A549 (cell line): ENCODE results near the gene ATP2C2. TPM values are rescaled to one million over a fixed set of nuclear protein-coding genes. Genes with fewer than 3 reads are reported as not detected.
"Not testable (repeated sequence)": the region's sequence is repeated elsewhere in the genome, so short reads cannot be mapped to it uniquely, and the experiment has no call there.

Source experiments
- ATAC-seq, 2 experiments: fragments of 200-7000 bp in 1 of 2; fragments of >200 bp in 1 of 2; cut with Nextera tagmentation in 1 of 2; cut with Tn5 transposase in 1 of 2; 3 replicates each; pipeline versions ENCODE4 v1.8.0 to v1.9.1; 2018 to 2020; ENCODE audit warnings: mild to moderate bottlenecking in 1 of 2, moderate library complexity in 1 of 2
- CTCF ChIA-PET: fragments of 300-600 bp; sonication (Branson Sonifier 250); formaldehyde crosslinking; extraction: SDS; loops from one replicate; lab custom pipeline; 2021; ENCODE audit warnings: antibody characterized with exemption, inconsistent platforms; lab: Yijun Ruan, JAX
- POLR2A ChIA-PET: fragments of 350-600 bp; formaldehyde crosslinking; extraction: SDS; loops from one replicate; lab custom pipeline; 2021; ENCODE audit warnings: antibody characterized with exemption, inconsistent platforms; lab: Yijun Ruan, JAX
- DNase-seq, 2 experiments: peaks; one replicate each; pipeline versions ENCODE4 v3.0.0 to v3.0.0-alpha.2; 2011 to 2016; ENCODE audit warnings: low read depth in 1 of 2, low spot score in 1 of 2
- FAIRE-seq: peaks from 2 replicates; lab custom pipeline; 2011; peaks lifted over from hg19 to GRCh38; lab: Jason Lieb, UNC
- H3K27ac ChIP-seq, 2 experiments: fragments of >200 bp; sonication (Bioruptor Twin); formaldehyde crosslinking; 3 replicates each; pipeline ENCODE4 v1.5.1; 2016 to 2017
- H3K4me1 ChIP-seq: fragments of >200 bp; sonication (Bioruptor Twin); formaldehyde crosslinking; 3 replicates; pipeline ENCODE4 v1.6.1; 2016
- H3K4me2 ChIP-seq: fragments of >200 bp; sonication (Bioruptor Twin); formaldehyde crosslinking; 3 replicates; pipeline ENCODE4 v1.6.1; 2016
- H3K4me3 ChIP-seq: fragments of >200 bp; sonication (Bioruptor Twin); formaldehyde crosslinking; 3 replicates; pipeline ENCODE4 v1.5.1; 2016
- H3K9me3 ChIP-seq: fragments of >200 bp; sonication (Bioruptor Twin); formaldehyde crosslinking; 3 replicates; pipeline ENCODE4 v1.6.1; 2016
- ATOH8 ChIP-seq: fragments of 250-450 bp; sonication (Bioruptor Pico); IDR thresholded peaks from 2 replicates; pipeline ENCODE4 v1.5.0; 2020; ENCODE audit warnings: low read depth, mild to moderate bottlenecking, moderate library complexity
- BHLHE40 ChIP-seq: IDR thresholded peaks from 2 replicates; pipeline ENCODE4 v1.6.1; 2012; ENCODE audit warnings: low read depth, low read length, inconsistent platforms
- CHD4 ChIP-seq: fragments of 200-600 bp; sonication (generic); IDR thresholded peaks from 2 replicates; pipeline ENCODE4 v1.6.1; 2016; ENCODE audit warnings: antibody characterized with exemption, mild to moderate bottlenecking, borderline replicate concordance
- CTCF ChIP-seq: fragments of >200 bp; sonication (Bioruptor Twin); formaldehyde crosslinking; IDR thresholded peaks from 3 replicates; pipeline ENCODE4 v1.5.1; 2016
- EP300 ChIP-seq, 2 experiments: fragments of >200 bp; sonication (Bioruptor Twin); formaldehyde crosslinking; IDR thresholded peaks; 2 replicates in 1 of 2; 3 replicates in 1 of 2; pipeline ENCODE4 v1.6.1; 2016 to 2017
- GATA3 ChIP-seq: IDR thresholded peaks from 2 replicates; pipeline ENCODE4 v1.6.1; 2012; ENCODE audit warnings: borderline replicate concordance
- HEYL ChIP-seq: fragments of 250-450 bp; sonication (Bioruptor Pico); IDR thresholded peaks from 2 replicates; pipeline ENCODE4 v1.8.0; 2021; ENCODE audit warnings: mild to moderate bottlenecking, moderate library complexity
- HOXB5 ChIP-seq: fragments of 250-450 bp; sonication (Bioruptor Pico); IDR thresholded peaks from 2 replicates; pipeline ENCODE4 v1.5.0; 2020; ENCODE audit warnings: mild to moderate bottlenecking, moderate library complexity
- JUN ChIP-seq, 2 experiments: fragments of >200 bp; sonication (Bioruptor Twin); formaldehyde crosslinking; IDR thresholded peaks; 2 replicates in 1 of 2; 3 replicates in 1 of 2; pipeline ENCODE4 v1.6.1; 2016 to 2017
- JUNB ChIP-seq: fragments of >200 bp; sonication (Bioruptor Twin); formaldehyde crosslinking; IDR thresholded peaks from 2 replicates; pipeline ENCODE4 v1.6.1; 2016
- KDM1A ChIP-seq: fragments of 200-600 bp; sonication (generic); IDR thresholded peaks from 2 replicates; pipeline ENCODE4 v1.6.1; 2016; ENCODE audit warnings: low read depth, mild to moderate bottlenecking
- NFE2L2 ChIP-seq: fragments of 150-350 bp; conservative IDR thresholded peaks from 2 replicates; pipeline ENCODE4 v1.6.1; 2014; ENCODE audit warnings: low read length
- RAD21 ChIP-seq, 2 experiments: fragments of >200 bp in 1 of 2; sonication (Bioruptor Twin) in 1 of 2; formaldehyde crosslinking in 1 of 2; IDR thresholded peaks in 1 of 2; conservative IDR thresholded peaks in 1 of 2; 2 replicates in 1 of 2; 3 replicates in 1 of 2; pipeline ENCODE4 v1.6.1; 2012 to 2018; ENCODE audit warnings: inconsistent platforms in 1 of 2
- RARB ChIP-seq: fragments of 250-450 bp; sonication (Bioruptor Pico); IDR thresholded peaks from 2 replicates; pipeline ENCODE4 v1.8.0; 2021; ENCODE audit warnings: mild to moderate bottlenecking, moderate library complexity
- RNF2 ChIP-seq: fragments of 200-600 bp; sonication (generic); IDR thresholded peaks from 2 replicates; pipeline ENCODE4 v1.6.1; 2016; ENCODE audit warnings: low read depth, mild to moderate bottlenecking, antibody characterized with exemption, moderate library complexity, borderline replicate concordance
- SREBF2 ChIP-seq: fragments of 450-650 bp; IDR thresholded peaks from 2 replicates; pipeline ENCODE4 v1.6.1; 2014; ENCODE audit warnings: mild to moderate bottlenecking, moderate library complexity
- TP53 ChIP-seq: fragments of 250-450 bp; sonication (Bioruptor Pico); IDR thresholded peaks from 2 replicates; pipeline ENCODE4 v1.5.0; 2021; ENCODE audit warnings: mild to moderate bottlenecking, moderate library complexity
- USF2 ChIP-seq: fragments of 450-650 bp; IDR thresholded peaks from 2 replicates; pipeline ENCODE4 v1.6.1; 2014; ENCODE audit warnings: antibody characterized with exemption
- WGBS: methylation state at CpG from one replicate; pipeline ENCODE4 v1.1.6; 2017; ENCODE audit errors: missing lambda C conversion rate; 5-methylcytosine and 5-hydroxymethylcytosine counted together
- polyA plus RNA-seq, 4 experiments: library from polyadenylated mRNA; depleted of rRNA in 3 of 4; stranded (reverse); fragments of >200 nt; fragmentation: RNase III in 1 of 4; extraction: RNeasy Plus Mini Kit Qiagen cat#74134 plus additional on column Dnase treatment in 1 of 4; gene quantifications; 2 replicates in 3 of 4; 3 replicates in 1 of 4; pipeline ENCODE4 v1.2.3, GENCODE V29; 2011 to 2017
- TF ChIP-seq, protein P1 (sequence below): fragments of >200 bp; sonication (Bioruptor Twin); formaldehyde crosslinking; IDR thresholded peaks from 3 replicates; pipeline ENCODE4 v1.6.1; 2016
- TF ChIP-seq, protein P2 (sequence below): IDR thresholded peaks from 2 replicates; pipeline ENCODE4 v1.6.1; 2012

The ATP2C2 gene
- polyA plus RNA-seq, 2 of the 4 experiments (the other 2 are of a cell fraction) = 0.14 to 0.17 TPM

GRCh38 chr16:84332975-84333684 lies 35.2 kb upstream of the ATP2C2 start (continued):
- TF ChIP-seq, protein P1, sequence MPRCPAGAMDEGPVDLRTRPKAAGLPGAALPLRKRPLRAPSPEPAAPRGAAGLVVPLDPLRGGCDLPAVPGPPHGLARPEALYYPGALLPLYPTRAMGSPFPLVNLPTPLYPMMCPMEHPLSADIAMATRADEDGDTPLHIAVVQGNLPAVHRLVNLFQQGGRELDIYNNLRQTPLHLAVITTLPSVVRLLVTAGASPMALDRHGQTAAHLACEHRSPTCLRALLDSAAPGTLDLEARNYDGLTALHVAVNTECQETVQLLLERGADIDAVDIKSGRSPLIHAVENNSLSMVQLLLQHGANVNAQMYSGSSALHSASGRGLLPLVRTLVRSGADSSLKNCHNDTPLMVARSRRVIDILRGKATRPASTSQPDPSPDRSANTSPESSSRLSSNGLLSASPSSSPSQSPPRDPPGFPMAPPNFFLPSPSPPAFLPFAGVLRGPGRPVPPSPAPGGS = no peak
- TF ChIP-seq EP300 (IDR thresholded peaks at IDR 0.05) (no peak), BHLHE40 (no peak), RAD21 (conservative IDR thresholded peaks at IDR 0.05 in 1 of 2, IDR thresholded peaks at IDR 0.05 in 1 of 2) (no peak)

DNA sequence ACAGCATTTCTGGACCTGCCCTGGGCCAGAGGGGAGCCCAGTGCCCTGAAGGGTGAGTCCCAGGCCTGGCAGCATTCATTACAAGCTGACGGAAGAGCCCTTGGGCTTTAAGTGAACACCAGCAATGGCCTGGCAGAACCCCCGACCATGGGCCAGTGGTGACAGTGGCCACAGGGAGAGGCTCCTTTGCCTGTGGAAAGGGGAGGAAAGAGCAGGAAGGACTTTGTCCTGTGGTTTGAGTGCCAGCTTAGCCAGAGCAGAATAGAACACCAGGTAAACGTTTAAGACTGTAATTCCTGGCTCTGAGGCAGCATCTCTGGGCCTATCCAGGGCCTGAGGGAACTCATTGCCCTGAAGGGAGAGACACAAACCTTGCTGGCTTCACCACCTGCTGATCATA lies 34.3 kb upstream of the ATP2C2 start:
- CTCF ChIA-PET = interaction anchor here (1.6 kb wide), 1 partner anchor 173 kb away, joined by 3 read pairs; no protein-coding TSS in a partner anchor
- no peak overlapping the region for H3K27ac ChIP-seq
- no peak overlapping the region for H3K4me2 ChIP-seq
- no peak for ATAC-seq
- POLR2A ChIA-PET = no interaction called here
- H3K4me1 ChIP-seq = no peaks in the 10 kb centered on the region
- 59% methylated on average over 3 of the region's 3 CpGs for WGBS
- peaks cover 8% of the 10 kb centered on the region; the same call in 2 of the 3 replicates for H3K9me3 ChIP-seq
- TF ChIP-seq, protein P2, sequence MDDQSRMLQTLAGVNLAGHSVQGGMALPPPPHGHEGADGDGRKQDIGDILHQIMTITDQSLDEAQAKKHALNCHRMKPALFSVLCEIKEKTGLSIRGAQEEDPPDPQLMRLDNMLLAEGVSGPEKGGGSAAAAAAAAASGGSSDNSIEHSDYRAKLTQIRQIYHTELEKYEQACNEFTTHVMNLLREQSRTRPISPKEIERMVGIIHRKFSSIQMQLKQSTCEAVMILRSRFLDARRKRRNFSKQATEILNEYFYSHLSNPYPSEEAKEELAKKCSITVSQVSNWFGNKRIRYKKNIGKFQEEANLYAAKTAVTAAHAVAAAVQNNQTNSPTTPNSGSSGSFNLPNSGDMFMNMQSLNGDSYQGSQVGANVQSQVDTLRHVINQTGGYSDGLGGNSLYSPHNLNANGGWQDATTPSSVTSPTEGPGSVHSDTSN = no peak
- TF ChIP-seq HEYL (CRISPR knock-in tag) (no peak), SREBF2 (no peak)
- no peak overlapping the region for H3K4me3 ChIP-seq
- FAIRE-seq = no peak
- DNase-seq = no peak

- ATAC-seq = no peak
- ChIA-PET CTCF (interaction anchor here (1.6 kb wide), 1 partner anchor 172 kb away, joined by 3 read pairs; no protein-coding TSS in a partner anchor), POLR2A (no interaction called here)
- Histone ChIP-seq H3K4me1 (no peaks in the 10 kb centered on the region), H3K9me3 (peaks cover 8% of the 10 kb centered on the region; the same call in 2 of the 3 replicates), H3K4me2 (no peak overlapping the region), H3K27ac (no peak overlapping the region), H3K4me3 (no peak overlapping the region)
- TF ChIP-seq CTCF (no peak), KDM1A (no peak), CHD4 (no peak), JUN (IDR thresholded peaks at IDR 0.05) (no peak), RNF2 (no peak), NFE2L2 (no peak), ATOH8 (CRISPR knock-in tag) (no peak), JUNB (no peak), GATA3 (no peak), USF2 (no peak), TP53 (CRISPR knock-in tag) (no peak), HOXB5 (CRISPR knock-in tag) (no peak), RARB (CRISPR knock-in tag) (no peak)
- TF ChIP-seq, protein P1 = no peak
- 31% methylated on average over 1 of the region's 1 CpG for WGBS
- no peak for DNase-seq
- no peak for FAIRE-seq
Measured at GRCh38 chr16:84334482-84334881, 33.9 kb upstream of the ATP2C2 start.

GRCh38 chr16:84337236-84337635 lies 31.1 kb upstream of the ATP2C2 start:
- H3K27ac ChIP-seq, H3K4me1 ChIP-seq, CTCF ChIA-PET, FAIRE-seq, H3K4me3 ChIP-seq, H3K9me3 ChIP-seq, ATAC-seq, POLR2A ChIA-PET, H3K4me2 ChIP-seq, DNase-seq: not testable (repeated sequence)
